Right hindlimb (tissue), 1 donor: Measurements from ENCODE around the gene KSR1.
"Not testable (repeated sequence)": the region's sequence is repeated elsewhere in the genome, so short reads cannot be mapped to it uniquely, and the experiment has no call there.

Source experiments
- DNase-seq: peaks from one replicate; pipeline ENCODE4 v3.0.0-alpha.2; 2018

KSR1 gene

DNA sequence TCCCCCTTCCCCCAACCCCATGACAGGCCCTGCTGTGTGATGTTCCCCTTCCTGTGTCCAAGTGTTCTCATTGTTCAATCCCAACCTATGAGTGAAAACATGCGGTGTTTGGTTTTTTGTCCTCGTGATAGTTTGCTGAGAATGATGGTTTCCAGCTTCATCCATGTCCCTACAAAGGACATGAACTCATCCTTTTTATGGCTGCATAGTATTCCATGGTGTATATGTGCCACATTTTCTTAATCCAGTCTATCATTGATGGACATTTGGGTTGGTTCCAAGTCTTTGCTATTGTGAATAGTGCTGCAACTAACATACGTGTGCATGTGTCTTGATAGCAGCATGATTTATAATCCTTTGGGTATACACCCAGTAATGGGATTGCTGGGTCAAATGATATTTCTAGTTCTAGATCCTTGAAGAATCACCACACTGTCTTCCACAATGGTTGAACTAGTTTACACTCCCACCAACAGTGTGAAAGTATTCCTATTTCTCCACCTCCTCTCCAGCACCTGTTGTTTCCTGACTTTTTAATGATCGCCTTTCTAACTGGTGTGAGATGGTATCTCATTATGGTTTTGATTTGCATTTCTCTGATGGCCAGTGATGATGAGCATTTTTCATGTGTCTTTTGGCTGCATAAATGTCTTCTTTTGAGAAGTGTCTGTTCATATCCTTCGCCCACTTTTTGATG, 28.9 kb upstream of the KSR1 start:
- not testable (repeated sequence) for DNase-seq

- no peak for DNase-seq
These were observed 27.3 kb upstream of the KSR1 start for GRCh38 chr17:27428781-27429505.

DNA sequence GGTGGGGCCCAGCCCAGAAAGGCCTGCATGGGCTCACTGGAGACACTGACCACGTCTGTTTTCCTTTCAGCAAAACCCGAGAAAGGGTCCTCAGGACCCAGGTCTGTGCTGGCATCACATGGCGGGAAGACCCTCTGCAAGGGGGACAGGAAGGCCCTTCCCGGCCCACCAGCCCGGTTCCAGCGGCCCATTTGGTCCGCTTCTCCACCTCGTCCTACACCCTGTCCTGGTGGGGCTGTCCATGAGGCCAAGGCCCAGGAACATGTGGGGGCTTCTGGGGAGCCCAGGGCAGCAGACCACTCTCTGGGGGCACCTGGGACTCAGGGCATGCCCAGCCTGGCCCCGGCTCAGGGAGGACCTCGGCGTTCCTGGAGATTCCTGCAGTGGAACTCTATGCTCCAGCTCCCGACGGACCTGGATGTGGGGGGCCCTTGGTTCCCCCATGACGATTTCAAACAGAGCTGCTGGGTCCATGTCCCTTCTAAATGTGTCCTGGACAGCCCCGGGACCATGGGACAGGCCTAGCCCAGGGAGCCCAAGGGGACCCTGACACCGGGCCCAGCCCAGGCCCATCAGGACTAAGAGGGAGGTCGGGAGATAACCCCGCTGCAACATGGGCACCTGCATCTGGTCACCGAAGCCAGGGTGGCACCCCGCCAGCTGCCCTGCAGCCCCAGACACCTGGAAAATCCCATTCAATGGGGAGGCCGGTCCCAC, 26.4 kb upstream of the KSR1 start:
- DNase-seq = no peak

DNA sequence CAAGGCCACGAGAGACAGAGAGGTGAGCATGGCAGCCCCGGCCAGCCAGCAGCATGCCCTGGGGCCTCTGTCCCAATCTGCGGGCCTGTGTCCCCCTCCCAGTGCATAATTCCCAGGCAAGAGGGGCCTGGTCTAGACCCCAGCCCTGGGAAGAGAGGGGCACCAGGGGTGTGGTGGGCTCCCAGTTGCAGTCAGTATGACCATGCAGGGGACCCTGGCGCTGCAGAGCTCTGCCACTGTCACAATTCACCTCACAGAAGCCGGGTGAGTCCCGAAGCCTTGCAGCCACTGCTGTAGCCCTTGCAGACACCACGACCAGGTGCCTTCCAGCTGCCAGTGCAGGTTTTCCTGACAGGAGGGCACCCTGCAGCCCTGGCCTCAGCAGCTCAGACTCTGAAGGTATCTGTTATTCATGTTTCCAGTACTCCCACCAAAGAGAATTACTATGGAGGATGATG, 25.8 kb upstream of the KSR1 start:
- no peak for DNase-seq

DNA sequence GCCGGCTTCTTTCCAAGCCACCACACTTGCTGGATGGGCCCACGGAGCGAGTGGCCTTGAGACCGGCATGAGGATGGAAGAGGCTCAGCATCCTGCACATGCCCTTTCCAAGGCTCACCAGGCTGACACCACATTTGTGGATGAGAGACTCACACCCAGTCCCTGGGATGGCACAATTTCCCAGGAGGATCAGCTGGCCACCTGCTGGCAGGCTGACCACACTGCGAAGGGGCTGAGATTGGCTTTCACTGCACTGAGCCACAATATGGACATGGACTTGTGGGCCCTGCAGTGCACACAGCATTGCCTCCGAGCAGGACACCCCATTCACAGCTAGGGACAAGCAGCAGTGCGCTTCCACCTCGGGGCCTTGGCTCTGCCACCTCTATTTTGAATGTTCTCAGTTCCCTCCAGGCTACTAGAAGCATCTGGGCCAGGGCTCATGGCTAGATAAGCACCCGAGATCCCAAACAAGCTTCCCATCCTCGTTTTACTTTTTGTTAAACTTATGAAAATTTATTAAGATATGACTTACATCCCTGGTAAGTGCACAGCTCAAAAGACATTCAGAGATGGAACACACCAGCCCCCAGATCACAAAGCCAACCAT, 25.3 kb upstream of the KSR1 start:
- no peak for DNase-seq

GRCh38 chr17:27433521-27433920, 22.7 kb upstream of the KSR1 start:
- no peak for DNase-seq

GRCh38 chr17:27435431-27436070, 20.7 kb upstream of the KSR1 start:
- DNase-seq = not testable (repeated sequence)

DNA sequence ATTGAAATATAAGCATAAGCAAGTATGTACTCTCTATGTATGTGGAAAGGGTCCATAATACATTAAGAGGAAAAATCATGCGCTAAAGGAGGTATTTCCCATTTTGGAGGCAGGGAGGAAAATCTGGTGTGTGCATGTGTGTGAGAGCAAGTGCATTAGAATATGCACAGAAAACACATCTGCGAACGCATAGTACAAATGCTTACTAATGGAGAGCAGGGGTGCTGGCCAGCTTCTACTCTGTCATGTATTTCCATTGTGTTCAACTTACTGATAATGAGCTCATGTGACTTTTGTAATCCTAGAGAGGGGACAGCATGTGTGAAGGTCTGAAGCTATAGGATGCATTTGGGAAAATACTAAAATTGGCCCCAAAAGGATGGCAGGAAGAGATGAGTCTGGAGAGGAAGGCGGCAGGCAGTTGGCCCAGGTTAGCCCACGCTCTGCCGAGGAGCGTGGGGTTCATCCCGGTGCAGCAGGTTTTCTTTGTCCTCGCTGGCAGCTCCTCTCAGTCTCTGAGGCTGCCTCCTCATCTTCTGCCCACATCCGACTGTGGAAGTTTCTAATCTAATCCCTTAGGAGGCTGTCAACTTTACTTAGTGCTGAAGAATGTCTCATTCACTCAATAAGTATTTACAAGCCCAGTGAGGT, 17.8 kb upstream of the KSR1 start:
- DNase-seq = no peak

DNA sequence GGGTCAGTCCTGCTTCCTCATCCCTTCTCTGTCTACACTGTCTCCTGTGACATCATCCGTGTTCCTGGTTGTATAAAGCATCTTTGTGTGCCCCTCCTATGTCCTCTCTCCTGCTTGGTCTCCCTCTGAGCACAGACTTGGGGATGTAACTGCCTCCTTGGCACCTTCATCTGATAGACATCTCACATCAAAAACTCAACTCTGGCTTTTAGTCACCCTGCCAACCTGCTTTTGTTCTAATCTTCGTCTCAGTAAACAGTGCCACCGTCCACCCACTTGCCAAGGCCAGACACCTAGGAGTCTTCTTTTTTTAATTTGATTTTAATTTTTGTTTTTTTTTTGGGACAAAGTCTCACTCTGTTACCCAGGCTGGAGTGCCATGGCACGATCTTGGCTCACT, 16.9 kb upstream of the KSR1 start:
- DNase-seq = no peak

DNA sequence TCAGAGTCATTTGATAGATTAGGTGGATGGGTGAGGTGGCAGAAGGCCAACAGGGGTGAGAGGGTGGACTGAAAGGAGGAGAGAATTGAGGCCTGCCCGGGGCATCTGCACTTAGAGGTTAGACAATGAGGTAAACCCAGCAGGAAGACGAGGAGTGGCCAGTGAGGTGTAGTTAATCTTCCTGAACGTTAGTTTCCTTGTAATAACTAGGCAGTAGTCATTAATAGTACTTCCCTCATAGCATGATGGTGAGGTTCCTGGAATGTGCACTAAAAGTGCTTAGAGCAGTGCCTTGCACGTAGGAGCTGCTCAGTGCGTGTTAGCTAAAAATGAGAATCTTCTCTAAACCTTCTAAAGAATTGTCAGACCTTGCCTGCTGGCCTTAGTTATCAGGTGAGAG, 13.5 kb upstream of the KSR1 start:
- DNase-seq = no peak

DNA sequence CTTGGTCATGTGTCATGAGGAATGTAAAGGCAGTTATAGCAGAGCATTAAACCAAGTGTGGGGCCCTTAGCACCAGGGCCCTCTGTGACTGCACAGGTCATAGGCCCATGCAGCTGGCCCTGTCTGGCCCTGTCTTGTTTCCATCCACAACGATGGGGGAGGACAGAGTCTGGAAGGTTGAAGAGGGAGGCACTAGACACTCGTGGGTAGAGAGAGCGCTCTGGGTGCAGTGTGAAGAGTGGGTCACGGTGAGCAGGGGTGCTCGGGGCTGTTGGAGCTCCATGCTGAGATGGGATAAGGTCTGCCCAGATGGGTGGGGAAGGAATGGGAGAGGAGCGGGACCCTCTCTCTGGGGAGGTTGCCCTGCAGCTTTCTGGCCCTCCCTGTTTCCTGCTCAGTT, 12.8 kb upstream of the KSR1 start:
- no peak for DNase-seq

DNA sequence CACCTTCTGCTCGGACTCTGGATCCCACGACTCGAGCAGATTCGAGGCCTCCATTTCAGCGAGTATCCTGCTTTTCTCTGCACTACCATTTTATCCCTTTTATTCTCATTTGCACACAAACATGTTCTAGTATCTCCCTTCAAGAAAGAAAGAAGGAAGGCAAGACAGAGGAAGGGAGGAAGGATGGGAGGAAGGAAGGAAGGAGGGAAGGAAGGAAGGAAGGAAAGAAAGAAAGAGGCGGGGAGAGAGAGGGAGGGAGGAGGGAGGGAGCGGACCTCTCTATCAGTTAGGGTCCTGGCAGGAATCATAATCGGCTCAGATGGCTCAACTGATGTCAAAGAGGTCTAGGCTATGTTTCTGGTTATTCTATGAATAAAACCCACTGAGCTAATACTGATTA, 10.3 kb upstream of the KSR1 start:
- DNase-seq = no peak

- DNase-seq = no peak
These were observed 9.5 kb upstream of the KSR1 start for GRCh38 chr17:27446569-27447301.

DNA sequence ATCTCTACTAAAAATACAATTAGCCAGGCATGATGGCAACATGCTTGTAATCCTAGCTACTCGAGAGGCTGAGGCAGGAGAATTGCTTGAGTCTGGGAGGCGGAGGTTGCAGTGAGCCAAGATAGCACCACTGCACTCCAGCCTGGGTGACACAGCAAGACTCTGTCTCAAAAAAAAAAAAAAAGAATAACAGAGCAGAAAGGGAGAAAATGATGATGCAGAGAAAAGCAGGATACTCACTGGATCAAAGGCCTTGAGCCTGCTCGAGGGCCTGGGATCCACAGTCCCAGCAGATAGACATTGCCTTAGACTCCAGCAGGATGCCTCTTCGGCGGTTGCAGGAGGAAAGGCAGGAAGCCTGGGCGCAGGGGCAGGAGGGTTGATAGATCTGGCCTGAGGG, 7.7 kb upstream of the KSR1 start:
- DNase-seq = not testable (repeated sequence)

DNA sequence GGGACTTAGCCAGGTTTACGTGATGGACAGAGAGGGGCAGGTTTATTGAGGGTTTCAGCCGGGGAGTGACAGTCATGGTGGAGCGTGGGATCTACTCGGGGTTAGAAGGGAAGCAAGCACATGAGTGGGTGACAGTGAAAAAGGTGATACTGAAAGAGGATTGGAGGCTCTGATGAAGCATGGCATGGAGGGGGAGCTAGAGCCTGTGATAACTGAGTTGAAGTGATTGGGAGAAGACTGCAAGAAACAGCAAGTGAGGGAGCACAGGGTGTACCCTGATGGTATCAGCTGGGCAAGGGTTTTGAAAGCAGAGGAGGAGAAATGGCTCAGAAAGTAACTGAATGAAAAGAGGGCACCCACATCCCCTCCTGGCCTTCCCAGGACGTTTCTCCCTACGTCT, 6.7 kb upstream of the KSR1 start:
- DNase-seq = no peak

GRCh38 chr17:27449988-27450387, 6.3 kb upstream of the KSR1 start:
- no peak for DNase-seq

DNA sequence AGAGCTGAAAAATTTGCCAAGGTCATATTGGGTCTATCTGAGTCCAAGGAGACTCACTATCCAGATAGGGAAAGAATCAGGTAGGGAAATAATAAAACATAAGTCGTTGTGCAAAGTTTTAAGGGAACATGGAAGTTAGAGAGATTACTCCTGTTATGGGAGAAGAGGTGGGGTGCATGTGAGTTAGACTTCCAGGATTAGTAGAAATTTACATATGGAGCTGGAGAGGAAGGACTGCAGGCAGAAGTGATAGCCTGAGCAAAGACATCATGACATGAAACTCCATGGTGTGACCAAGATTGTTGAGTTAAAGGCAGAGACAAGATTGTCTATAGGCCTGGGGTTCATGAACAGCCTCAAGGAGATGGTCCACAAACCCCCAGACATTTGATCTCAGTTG, 5.8 kb upstream of the KSR1 start:
- DNase-seq = no peak

- no peak for DNase-seq
These were observed 4.3 kb upstream of the KSR1 start for GRCh38 chr17:27451906-27452305.

DNA sequence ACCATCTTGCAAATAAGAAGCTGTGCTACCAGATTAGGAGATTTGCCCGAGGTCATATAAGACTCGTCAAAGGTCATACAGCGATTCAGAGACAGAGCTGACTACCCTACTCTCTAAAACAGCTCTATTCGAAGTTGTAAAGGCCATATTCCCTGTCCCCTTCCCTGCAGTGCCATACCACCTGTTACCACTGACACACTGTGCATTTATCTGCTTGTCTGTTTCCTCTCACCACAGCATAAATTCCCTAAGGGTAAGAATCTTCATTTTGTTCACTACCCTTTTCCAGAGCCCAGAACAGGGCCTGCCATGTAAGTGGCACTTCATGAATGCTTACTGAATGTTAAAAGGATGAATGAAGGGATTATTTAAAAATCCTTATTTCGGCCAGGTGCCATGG, 3.4 kb upstream of the KSR1 start:
- DNase-seq = no peak

- peak; percentile 36 for DNase-seq
These were observed 2.8 kb upstream of the KSR1 start for GRCh38 chr17:27453471-27453870.

- no peak for DNase-seq
These were observed 2.2 kb upstream of the KSR1 start for GRCh38 chr17:27454089-27454488.
